Astrocyte of the cerebellum (primary cell): Measurements from ENCODE around the gene CMTM1.

Experiments used
- DNase-seq: peaks from one replicate; pipeline ENCODE4 v3.0.0-alpha.2; 2011; ENCODE audit warnings: low read depth
- H3K4me3 ChIP-seq: 2 replicates; pipeline ENCODE4 v1.5.1; 2011; ENCODE audit warnings: mild to moderate bottlenecking, low read depth, low read length, moderate library complexity
- in situ Hi-C: cut with HindIII; loops from 2 replicates; pipeline ENCODE4 v1.10.0; 2017; ENCODE audit warnings: low sequenced_read_pairs
- TF ChIP-seq, protein P1 (sequence below): IDR thresholded peaks from 2 replicates; pipeline ENCODE4 v1.5.1; 2012; ENCODE audit warnings: low read length, low read depth, moderate library complexity, mild to moderate bottlenecking; ENCODE audit errors: missing control alignments

CMTM1 gene

DNA sequence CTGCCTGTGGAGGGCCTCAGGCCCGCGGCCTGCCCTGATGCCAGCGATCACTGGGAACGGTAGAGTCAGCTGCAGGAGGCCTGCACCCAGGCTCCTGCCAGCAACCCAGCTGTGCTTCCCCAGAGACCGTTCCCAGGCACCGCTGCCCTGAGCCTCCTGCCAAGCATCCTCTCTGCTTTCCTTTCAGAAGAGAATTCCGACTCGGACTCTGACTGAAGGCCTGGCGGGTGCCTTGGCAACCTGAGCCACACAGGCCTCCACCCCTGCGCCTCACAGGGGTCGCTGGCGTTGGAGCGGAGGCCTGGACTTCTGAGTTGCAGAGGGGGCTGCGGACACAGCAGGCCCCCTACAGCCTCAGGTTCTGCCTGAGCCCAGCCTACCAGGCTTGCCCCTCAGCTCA is 46.2 kb downstream of the CMTM1 start:
- no peak for DNase-seq
- TF ChIP-seq, protein P1, sequence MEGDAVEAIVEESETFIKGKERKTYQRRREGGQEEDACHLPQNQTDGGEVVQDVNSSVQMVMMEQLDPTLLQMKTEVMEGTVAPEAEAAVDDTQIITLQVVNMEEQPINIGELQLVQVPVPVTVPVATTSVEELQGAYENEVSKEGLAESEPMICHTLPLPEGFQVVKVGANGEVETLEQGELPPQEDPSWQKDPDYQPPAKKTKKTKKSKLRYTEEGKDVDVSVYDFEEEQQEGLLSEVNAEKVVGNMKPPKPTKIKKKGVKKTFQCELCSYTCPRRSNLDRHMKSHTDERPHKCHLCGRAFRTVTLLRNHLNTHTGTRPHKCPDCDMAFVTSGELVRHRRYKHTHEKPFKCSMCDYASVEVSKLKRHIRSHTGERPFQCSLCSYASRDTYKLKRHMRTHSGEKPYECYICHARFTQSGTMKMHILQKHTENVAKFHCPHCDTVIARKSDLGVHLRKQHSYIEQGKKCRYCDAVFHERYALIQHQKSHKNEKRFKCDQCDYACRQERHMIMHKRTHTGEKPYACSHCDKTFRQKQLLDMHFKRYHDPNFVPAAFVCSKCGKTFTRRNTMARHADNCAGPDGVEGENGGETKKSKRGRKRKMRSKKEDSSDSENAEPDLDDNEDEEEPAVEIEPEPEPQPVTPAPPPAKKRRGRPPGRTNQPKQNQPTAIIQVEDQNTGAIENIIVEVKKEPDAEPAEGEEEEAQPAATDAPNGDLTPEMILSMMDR: no peak
- H3K4me3 ChIP-seq: no peak overlapping the region
- in situ Hi-C loops: no loop called here

DNA sequence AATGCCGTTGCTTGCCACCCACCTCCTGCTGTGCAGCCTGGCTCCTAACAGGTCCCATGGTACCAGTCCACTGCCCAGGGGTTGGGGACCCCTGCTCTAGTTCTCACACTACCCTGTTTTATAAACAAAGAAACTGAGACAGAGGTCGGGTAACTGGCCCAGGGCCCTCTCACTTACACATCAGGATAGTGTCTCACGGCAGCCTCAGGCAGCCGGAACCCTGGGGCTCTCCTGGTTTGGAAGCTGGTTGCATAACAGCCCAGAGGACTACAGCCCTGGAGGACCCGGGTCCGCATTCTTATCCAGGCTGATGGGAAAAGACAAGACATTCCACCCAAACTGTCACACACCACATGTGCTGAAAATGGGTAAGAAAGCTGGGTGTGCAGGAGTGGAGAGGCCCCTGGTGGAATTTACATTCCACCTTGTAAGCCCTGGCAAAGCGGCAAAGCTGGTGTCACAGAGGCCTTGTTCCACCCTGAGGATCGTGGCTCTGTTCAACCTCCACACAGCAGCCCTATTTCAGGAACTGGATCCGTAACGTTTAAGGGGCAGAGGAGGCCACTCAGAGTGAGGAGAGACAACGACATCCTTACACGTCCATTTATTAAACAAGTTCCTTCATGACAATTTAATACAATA is 48.0 kb downstream of the CMTM1 start:
- in situ Hi-C loops: no loop called here

DNA sequence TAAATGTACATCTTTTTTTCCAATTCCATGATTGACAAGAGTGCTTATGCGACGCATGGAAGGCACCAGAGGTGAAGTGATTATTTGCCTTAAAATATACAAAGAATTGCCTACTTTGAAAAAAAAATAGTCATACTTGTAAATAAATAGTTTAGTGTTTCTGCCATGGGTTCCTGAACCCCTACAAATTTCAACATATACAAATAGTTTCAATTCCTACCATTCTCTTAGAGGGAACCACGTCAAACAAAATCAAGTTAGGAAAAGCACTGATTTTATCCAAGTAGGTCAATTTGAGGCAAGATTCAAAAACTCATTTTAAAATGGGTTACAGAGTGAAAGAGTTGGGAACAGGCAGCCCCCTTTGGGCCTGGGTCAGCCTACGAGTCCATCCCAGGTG is 49.9 kb downstream of the CMTM1 start:
- in situ Hi-C loops: no loop called here
- DNase-seq: no peak
- no peak overlapping the region for H3K4me3 ChIP-seq
- TF ChIP-seq, protein P1: no peak

More for the DNA sequence above, 48.0 kb downstream of the CMTM1 start:
- TF ChIP-seq, protein P1: no peak
- DNase-seq: no peak
- H3K4me3 ChIP-seq: no peak overlapping the region

DNA sequence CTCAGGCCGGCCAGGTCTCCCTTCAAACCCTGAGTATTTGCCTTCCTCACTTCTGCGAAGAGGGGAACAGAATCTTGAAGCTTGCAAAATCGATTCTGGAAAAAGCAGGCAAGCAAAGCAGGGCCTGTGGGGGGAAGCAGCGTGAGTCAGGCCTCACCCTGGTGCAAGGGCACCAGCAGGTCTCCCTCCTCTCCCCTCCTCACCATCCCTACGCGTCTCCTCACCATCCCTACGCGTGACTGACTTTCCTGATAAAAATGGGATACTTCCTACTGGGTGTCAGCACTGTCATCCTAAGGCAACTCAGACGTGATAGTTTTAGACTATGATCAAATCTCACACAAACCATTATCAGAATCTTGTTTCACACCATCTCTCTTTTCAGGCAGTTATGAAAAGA is 50.4 kb downstream of the CMTM1 start:
- no peak overlapping the region for H3K4me3 ChIP-seq
- TF ChIP-seq, protein P1: no peak
- in situ Hi-C loops: no loop called here
- no peak for DNase-seq

DNA sequence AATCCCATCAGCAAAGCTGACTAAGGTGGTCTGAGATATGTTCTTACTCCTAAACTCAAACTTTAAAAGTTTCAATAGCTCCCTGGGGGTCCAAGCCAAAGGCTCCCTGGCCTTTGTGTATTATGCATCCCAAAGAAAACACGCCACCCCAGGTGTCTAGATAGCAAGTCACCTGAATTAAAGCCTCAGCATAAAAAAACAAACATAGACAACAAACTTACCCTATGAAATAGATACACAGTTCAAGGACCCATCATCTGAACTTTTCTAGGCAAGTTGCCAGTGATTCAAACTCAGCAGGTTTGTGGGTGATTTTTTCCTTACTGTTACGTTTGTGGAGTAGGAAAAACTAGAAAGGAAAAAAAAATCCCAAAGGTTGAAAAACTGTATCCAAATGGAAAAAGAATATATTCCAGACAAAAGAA is 50.8 kb downstream of the CMTM1 start:
- TF ChIP-seq, protein P1: no peak
- in situ Hi-C loops: no loop called here

DNA sequence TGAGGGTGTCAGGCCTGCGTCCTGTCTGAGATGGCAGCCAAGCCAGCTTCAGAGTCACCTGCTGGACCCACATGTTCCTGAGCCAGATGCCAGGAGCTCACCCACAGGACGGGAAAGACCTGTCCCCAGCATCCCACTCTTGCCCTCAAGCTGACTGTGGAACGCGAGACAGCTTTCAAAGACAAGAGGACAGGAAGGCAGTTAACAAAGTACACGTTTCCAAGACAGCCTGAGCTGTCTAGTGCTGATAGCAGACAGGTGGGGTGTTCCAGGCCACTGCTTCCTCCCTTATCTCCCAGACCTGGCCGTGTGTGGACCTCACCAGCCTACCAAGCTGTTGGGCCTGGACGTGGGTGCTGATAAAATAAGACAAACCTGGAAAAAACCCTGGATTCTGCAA is 51.5 kb downstream of the CMTM1 start:
- in situ Hi-C loops: no loop called here
- no peak for DNase-seq
- H3K4me3 ChIP-seq: no peak overlapping the region
- TF ChIP-seq, protein P1: no peak

More for the DNA sequence above, 50.8 kb downstream of the CMTM1 start:
- H3K4me3 ChIP-seq: no peak overlapping the region
- DNase-seq: no peak
